ENCODE data around the gene UBAP2.
A peak's percentile ranks its signal among the peaks of the same experiment; 100 is the strongest.

Gene UBAP2, protein sequence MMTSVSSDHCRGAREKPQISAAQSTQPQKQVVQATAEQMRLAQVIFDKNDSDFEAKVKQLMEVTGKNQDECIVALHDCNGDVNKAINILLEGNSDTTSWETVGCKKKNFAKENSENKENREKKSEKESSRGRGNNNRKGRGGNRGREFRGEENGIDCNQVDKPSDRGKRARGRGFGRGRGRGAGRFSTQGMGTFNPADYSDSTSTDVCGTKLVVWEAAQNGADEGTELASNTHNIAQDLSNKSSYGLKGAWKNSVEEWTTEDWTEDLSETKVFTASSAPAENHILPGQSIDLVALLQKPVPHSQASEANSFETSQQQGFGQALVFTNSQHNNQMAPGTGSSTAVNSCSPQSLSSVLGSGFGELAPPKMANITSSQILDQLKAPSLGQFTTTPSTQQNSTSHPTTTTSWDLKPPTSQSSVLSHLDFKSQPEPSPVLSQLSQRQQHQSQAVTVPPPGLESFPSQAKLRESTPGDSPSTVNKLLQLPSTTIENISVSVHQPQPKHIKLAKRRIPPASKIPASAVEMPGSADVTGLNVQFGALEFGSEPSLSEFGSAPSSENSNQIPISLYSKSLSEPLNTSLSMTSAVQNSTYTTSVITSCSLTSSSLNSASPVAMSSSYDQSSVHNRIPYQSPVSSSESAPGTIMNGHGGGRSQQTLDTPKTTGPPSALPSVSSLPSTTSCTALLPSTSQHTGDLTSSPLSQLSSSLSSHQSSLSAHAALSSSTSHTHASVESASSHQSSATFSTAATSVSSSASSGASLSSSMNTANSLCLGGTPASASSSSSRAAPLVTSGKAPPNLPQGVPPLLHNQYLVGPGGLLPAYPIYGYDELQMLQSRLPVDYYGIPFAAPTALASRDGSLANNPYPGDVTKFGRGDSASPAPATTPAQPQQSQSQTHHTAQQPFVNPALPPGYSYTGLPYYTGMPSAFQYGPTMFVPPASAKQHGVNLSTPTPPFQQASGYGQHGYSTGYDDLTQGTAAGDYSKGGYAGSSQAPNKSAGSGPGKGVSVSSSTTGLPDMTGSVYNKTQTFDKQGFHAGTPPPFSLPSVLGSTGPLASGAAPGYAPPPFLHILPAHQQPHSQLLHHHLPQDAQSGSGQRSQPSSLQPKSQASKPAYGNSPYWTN

DNA sequence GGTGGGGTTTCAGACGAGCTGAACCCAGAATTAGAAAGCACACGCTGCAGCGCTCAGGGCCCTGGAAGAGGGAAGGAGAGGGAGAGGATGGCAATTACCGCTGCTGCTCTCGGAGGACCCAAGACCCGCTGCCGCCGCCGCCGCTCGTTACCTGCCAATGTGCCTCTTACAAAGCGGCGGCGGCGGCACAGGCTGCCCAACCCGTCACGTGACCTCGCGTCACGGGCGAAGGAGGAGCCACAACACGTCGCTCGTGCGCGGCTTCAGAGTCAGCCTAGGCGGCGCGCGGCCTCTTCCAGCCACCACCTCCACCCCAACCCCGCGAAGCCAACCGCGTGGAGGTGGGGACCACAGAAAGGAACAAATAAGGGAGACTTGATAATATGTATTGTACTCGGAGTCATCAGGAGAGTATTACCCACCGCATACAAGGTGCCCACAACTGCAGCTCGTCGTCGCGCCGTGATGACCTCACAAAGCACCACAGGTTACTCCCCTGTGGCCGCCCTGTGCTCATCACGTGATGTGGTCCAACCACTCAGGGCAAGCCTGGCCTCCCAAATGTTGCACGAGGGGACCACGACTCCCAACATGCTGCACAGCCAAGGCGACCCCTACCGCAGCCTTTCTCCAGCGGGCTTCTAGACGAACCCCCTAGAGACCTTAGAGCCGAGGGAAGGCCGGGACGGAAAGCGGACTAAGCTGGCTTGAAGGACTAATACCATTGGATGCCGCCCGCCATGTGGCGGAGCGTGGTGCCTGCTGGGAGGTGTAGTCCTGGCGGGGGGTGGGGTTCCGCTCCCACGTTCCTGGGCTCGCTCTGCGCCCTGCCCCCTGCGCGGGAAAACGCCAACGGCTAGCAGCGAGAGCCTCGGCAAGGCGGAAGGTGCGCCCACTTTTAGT lies at the start of gene UBAP2:
TSS of gene UBAP2 (minus strand) at position 161 of the 903 bp plus-strand sequence. CDS start 31,739 bp downstream, outside the sequence.
- in situ Hi-C loops (cut with HindIII; ENCODE audit: low sequenced_read_pairs) = no loop called here
- peak within 1 kb of the TSS; percentile 96 for H3K4me3 ChIP-seq (ENCODE audit: low read depth, low read length)
- TF ChIP-seq, protein P1, sequence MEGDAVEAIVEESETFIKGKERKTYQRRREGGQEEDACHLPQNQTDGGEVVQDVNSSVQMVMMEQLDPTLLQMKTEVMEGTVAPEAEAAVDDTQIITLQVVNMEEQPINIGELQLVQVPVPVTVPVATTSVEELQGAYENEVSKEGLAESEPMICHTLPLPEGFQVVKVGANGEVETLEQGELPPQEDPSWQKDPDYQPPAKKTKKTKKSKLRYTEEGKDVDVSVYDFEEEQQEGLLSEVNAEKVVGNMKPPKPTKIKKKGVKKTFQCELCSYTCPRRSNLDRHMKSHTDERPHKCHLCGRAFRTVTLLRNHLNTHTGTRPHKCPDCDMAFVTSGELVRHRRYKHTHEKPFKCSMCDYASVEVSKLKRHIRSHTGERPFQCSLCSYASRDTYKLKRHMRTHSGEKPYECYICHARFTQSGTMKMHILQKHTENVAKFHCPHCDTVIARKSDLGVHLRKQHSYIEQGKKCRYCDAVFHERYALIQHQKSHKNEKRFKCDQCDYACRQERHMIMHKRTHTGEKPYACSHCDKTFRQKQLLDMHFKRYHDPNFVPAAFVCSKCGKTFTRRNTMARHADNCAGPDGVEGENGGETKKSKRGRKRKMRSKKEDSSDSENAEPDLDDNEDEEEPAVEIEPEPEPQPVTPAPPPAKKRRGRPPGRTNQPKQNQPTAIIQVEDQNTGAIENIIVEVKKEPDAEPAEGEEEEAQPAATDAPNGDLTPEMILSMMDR (IDR thresholded peaks at IDR 0.05; ENCODE audit: low read depth, low read length) = no peak
- DNase-seq (ENCODE audit: low read depth, low spot score) = peak; percentile 99

DNA sequence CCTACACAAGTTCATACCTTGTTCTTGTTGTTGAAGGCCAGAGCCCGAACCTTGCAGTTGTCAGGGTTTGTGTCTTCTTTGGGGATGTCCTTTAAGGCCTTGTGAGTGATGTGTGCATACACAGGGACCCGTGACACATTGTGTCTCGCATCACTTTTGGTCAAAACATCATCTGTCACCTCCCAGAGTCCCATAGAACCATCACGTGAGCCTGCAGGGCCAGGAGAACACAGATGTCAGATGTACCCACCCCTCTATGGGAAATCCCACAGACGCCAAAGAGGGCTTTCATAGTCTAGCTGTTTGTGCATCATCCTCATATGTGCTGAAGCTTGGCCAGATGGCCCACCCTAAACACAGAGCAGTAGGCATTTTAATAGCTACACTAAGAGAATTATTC lies 49.6 kb upstream of the UBAP2 start:
- in situ Hi-C loops (cut with HindIII; ENCODE audit: low sequenced_read_pairs) = no loop called here
- TF ChIP-seq, protein P1 (IDR thresholded peaks at IDR 0.05; ENCODE audit: low read depth, low read length) = no peak
- DNase-seq (ENCODE audit: low read depth, low spot score) = no peak
- no peak overlapping the region for H3K4me3 ChIP-seq (ENCODE audit: low read depth, low read length)

GRCh38 chr9:34097865-34098264 lies 49.2 kb upstream of the UBAP2 start:
- TF ChIP-seq, protein P1 (IDR thresholded peaks at IDR 0.05; ENCODE audit: low read depth, low read length) = no peak
- H3K4me3 ChIP-seq (ENCODE audit: low read depth, low read length) = no peak overlapping the region
- DNase-seq (ENCODE audit: low read depth, low spot score) = no peak
- in situ Hi-C loops (cut with HindIII; ENCODE audit: low sequenced_read_pairs) = no loop called here

DNA sequence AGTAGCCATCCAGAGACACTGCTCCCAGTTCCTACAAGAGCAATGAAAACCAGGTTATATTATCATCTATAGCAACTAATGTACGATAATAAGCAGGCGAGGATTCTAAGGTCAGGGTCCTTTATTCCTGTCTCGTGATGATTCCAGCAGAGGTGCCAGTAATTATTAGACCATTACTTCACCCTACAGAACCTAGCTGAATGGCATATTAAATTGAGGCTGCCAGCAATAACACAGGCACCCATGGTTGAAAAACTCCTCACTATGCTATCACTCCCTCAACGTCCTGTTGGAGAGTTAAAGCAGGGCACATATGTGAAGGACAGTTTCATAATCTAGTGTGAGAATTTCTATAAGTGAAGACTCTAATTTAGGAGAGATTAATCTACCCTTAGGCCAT lies 48.1 kb upstream of the UBAP2 start:
- no peak overlapping the region for H3K4me3 ChIP-seq (ENCODE audit: low read depth, low read length)
- no peak for DNase-seq (ENCODE audit: low read depth, low spot score)
- in situ Hi-C loops (cut with HindIII; ENCODE audit: low sequenced_read_pairs) = no loop called here
- TF ChIP-seq, protein P1 (IDR thresholded peaks at IDR 0.05; ENCODE audit: low read depth, low read length) = no peak

DNA sequence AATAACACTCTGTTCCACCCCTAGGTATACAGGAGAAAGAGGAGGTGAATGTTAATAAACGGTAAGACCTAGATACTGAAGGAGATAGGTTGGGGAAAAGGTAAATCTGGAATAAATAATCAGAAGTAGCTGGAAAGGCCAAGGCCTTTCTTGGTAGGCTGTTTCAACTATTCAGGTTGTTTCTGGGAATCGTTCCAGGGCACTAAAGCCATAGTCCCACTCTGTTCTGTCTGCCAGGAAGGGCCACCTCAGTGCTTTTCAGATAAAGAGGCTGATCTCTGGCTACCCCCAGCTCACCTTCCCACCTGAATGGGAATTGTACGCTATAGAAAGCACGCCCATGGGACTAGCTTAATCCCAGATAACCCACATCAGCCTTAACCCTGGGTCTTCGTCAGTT lies 44.9 kb upstream of the UBAP2 start:
- in situ Hi-C loops (cut with HindIII; ENCODE audit: low sequenced_read_pairs) = no loop called here
- DNase-seq (ENCODE audit: low read depth, low spot score) = no peak
- TF ChIP-seq, protein P1 (IDR thresholded peaks at IDR 0.05; ENCODE audit: low read depth, low read length) = no peak
- H3K4me3 ChIP-seq (ENCODE audit: low read depth, low read length) = no peak overlapping the region
